H9 (cell line): ENCODE results near the gene MT3. TPM values are rescaled to one million over a fixed set of nuclear protein-coding genes. Genes with fewer than 3 reads are reported as not detected.

Experiments used
- DNase-seq: peaks from one replicate; pipeline ENCODE4 v3.0.0-alpha.2; 2017
- H2AFZ ChIP-seq: one replicate; pipeline ENCODE4 v1.6.1; 2013; ENCODE audit warnings: mild to moderate bottlenecking, low read length, control low read depth, moderate library complexity
- H2AK5ac ChIP-seq: 2 replicates; pipeline ENCODE4 v1.6.1; 2013; ENCODE audit warnings: low read length, control low read depth, mixed read lengths; ENCODE audit not compliant: insufficient read length
- H2BK120ac ChIP-seq: one replicate; pipeline ENCODE4 v1.6.1; 2013; ENCODE audit warnings: low read depth, mild to moderate bottlenecking, low read length, control low read depth, inconsistent platforms; ENCODE audit not compliant: poor library complexity, severe bottlenecking
- H2BK12ac ChIP-seq: 2 replicates; pipeline ENCODE4 v1.6.1; 2013; ENCODE audit warnings: low read length, control low read depth, mixed read lengths, low read depth; ENCODE audit not compliant: insufficient read length
- H2BK15ac ChIP-seq: 2 replicates; pipeline ENCODE4 v1.6.1; 2013; ENCODE audit warnings: low read depth, low read length, control low read depth
- H2BK20ac ChIP-seq: one replicate; pipeline ENCODE4 v1.6.1; 2013; ENCODE audit warnings: low read depth, mild to moderate bottlenecking, low read length, control low read depth, inconsistent platforms; ENCODE audit not compliant: poor library complexity, severe bottlenecking
- H2BK5ac ChIP-seq: 2 replicates; pipeline ENCODE4 v1.6.1; 2013; ENCODE audit warnings: low read length, control low read depth, mixed read lengths; ENCODE audit not compliant: insufficient read length
- H3K14ac ChIP-seq: 2 replicates; pipeline ENCODE4 v1.6.1; 2013; ENCODE audit warnings: low read length, control low read depth; ENCODE audit not compliant: insufficient read depth
- H3K18ac ChIP-seq: 2 replicates; pipeline ENCODE4 v1.6.1; 2013; ENCODE audit warnings: low read depth, mild to moderate bottlenecking, mixed read lengths, low read length, control low read depth; ENCODE audit not compliant: insufficient read length
- H3K23ac ChIP-seq: 2 replicates; pipeline ENCODE4 v1.6.1; 2013; ENCODE audit warnings: low read length, control low read depth, mixed read lengths, low read depth; ENCODE audit not compliant: insufficient read length
- H3K23me2 ChIP-seq: 2 replicates; pipeline ENCODE4 v1.6.1; 2013; ENCODE audit warnings: low read depth, mild to moderate bottlenecking, mixed read lengths, low read length, control low read depth; ENCODE audit not compliant: insufficient read length, poor library complexity, severe bottlenecking
- H3K27ac ChIP-seq: 2 replicates; pipeline ENCODE4 v1.5.1; 2013; ENCODE audit warnings: low read length, control low read depth, mixed read lengths, low read depth; ENCODE audit not compliant: insufficient read length
- H3K27me3 ChIP-seq: 2 replicates; pipeline ENCODE4 v1.6.1; 2013; ENCODE audit warnings: low read length, control low read depth, inconsistent platforms; ENCODE audit not compliant: insufficient read depth
- H3K4ac ChIP-seq: 2 replicates; pipeline ENCODE4 v1.6.1; 2013; ENCODE audit warnings: low read depth, mild to moderate bottlenecking, control low read depth, inconsistent platforms, low read length, moderate library complexity
- H3K4me1 ChIP-seq: 2 replicates; pipeline ENCODE4 v1.6.1; 2013; ENCODE audit warnings: low read length, control low read depth, inconsistent platforms; ENCODE audit not compliant: insufficient read depth
- H3K4me2 ChIP-seq: 2 replicates; pipeline ENCODE4 v1.6.1; 2013; ENCODE audit warnings: low read length, control low read depth, mixed read lengths; ENCODE audit not compliant: insufficient read length, insufficient read depth
- H3K56ac ChIP-seq: 2 replicates; pipeline ENCODE4 v1.6.1; 2013; ENCODE audit warnings: low read depth, mild to moderate bottlenecking, mixed read lengths, low read length, control low read depth; ENCODE audit not compliant: insufficient read length
- H3K79me1 ChIP-seq: 2 replicates; pipeline ENCODE4 v1.6.1; 2013; ENCODE audit warnings: low read depth, mild to moderate bottlenecking, moderate library complexity, low read length, control low read depth, inconsistent platforms; ENCODE audit not compliant: insufficient read depth, poor library complexity, severe bottlenecking
- H3K79me2 ChIP-seq: 2 replicates; pipeline ENCODE4 v1.6.1; 2013; ENCODE audit warnings: low read length, control low read depth, inconsistent platforms; ENCODE audit not compliant: insufficient read depth
- H3K9ac ChIP-seq: 2 replicates; pipeline ENCODE4 v1.6.1; 2013; ENCODE audit warnings: low read length, control low read depth, mixed read lengths; ENCODE audit not compliant: insufficient read length; ENCODE audit errors: extremely low read depth
- H3K9me3 ChIP-seq: one replicate; pipeline ENCODE4 v1.6.1; 2013; ENCODE audit warnings: low read depth, low read length, inconsistent platforms; ENCODE audit not compliant: control insufficient read depth
- H3T11ph ChIP-seq: one replicate; pipeline ENCODE4 v1.6.1; 2013; ENCODE audit warnings: mild to moderate bottlenecking, low read length, control low read depth, inconsistent platforms
- H4K20me1 ChIP-seq: one replicate; pipeline ENCODE4 v1.6.1; 2013; ENCODE audit not compliant: control insufficient read depth, insufficient read length, insufficient read depth
- H4K5ac ChIP-seq: 2 replicates; pipeline ENCODE4 v1.6.1; 2013; ENCODE audit warnings: low read depth, mild to moderate bottlenecking, mixed read lengths, low read length, control low read depth; ENCODE audit not compliant: insufficient read length
- H4K8ac ChIP-seq: replicated peaks from 2 replicates; pipeline ENCODE4 v1.6.1; 2013; ENCODE audit warnings: low read length, control low read depth, mixed read lengths, low read depth; ENCODE audit not compliant: insufficient read length
- H4K91ac ChIP-seq: 2 replicates; pipeline ENCODE4 v1.6.1; 2013; ENCODE audit warnings: low read depth, mild to moderate bottlenecking, moderate library complexity, mixed read lengths, low read length, control low read depth; ENCODE audit not compliant: insufficient read length
- H3K27ac Mint-ChIP-seq, 3 experiments: 2 replicates in 2 of 3; 3 replicates in 1 of 3; pipeline ENCODE4 v1.8.0; 2020 to 2021; ENCODE audit warnings: mixed read lengths in 3 of 3, mild to moderate bottlenecking in 1 of 3, moderate library complexity in 1 of 3
- H3K27me3 Mint-ChIP-seq: 2 replicates; pipeline ENCODE4 v1.8.0; 2021; ENCODE audit warnings: low read depth, mild to moderate bottlenecking, moderate library complexity, mixed read lengths
- H3K36me3 Mint-ChIP-seq, 3 experiments: 2 replicates in 2 of 3; 3 replicates in 1 of 3; pipeline ENCODE4 v1.8.0; 2020 to 2021; ENCODE audit warnings: low read depth in 3 of 3, mixed read lengths in 3 of 3; ENCODE audit not compliant: insufficient read depth in 1 of 3
- H3K4me1 Mint-ChIP-seq, 2 experiments: 2 replicates each; pipeline ENCODE4 v1.8.0; 2020; ENCODE audit warnings: mixed read lengths in 2 of 2
- H3K4me3 Mint-ChIP-seq, 2 experiments: 2 replicates in 1 of 2; 3 replicates in 1 of 2; pipeline ENCODE4 v1.8.0; 2020 to 2021; ENCODE audit warnings: mild to moderate bottlenecking in 2 of 2, mixed read lengths in 2 of 2, moderate library complexity in 1 of 2
- H3K9me3 Mint-ChIP-seq, 2 experiments: 2 replicates in 1 of 2; 3 replicates in 1 of 2; pipeline ENCODE4 v1.8.0; 2020; ENCODE audit warnings: mild to moderate bottlenecking in 2 of 2, mixed read lengths in 2 of 2, moderate library complexity in 1 of 2
- CTCF ChIP-seq: fragments of 200-600 bp; sonication (generic); conservative IDR thresholded peaks from 3 replicates; pipeline ENCODE4 v1.8.0; 2021; ENCODE audit warnings: antibody characterized with exemption, mild to moderate bottlenecking
- WGBS: extraction: QIAGEN DNeasy Blood & Tissue Kit; methylation state at CpG from one replicate; pipeline ENCODE4 v1.1.7; 2013; ENCODE audit warnings: missing lambda C conversion rate, low lambda C conversion rate, mixed read lengths; ENCODE audit not compliant: insufficient read length; ENCODE audit errors: extremely low coverage; 5-methylcytosine and 5-hydroxymethylcytosine counted together
- long read RNA-seq: library from polyadenylated mRNA; unstranded; transcript quantifications from one replicate; pipeline ENCODE4 v2.0.0, GENCODE V29; 2020
- total RNA-seq: library from RNA; stranded (reverse); gene quantifications from 2 replicates; pipeline ENCODE4 v1.2.1, GENCODE V29; 2021

The MT3 gene
- 0.61 TPM in 1 of 2 replicates, not detected in the other for total RNA-seq
- long read RNA-seq: 0 reads

GRCh38 chr16:56589141-56590039 lies at the start of gene MT3:
TSS of gene MT3 (plus strand) at chr16:56589528. CDS start at chr16:56589591, 63 bp downstream.
- peaks cover 25% of the 10 kb centered on the region; the same call in 1 of the 2 replicates for H3K27me3 ChIP-seq
- TF ChIP-seq CTCF: peak; percentile 31; the same call in 2 of the 3 replicates

More at GRCh38 chr16:56589141-56590039, at the start of gene MT3:
- H3K36me3 Mint-ChIP-seq: no peaks in the 10 kb centered on the region
- Histone ChIP-seq H3K23ac (no peak within 1 kb of the TSS), H3T11ph (no peak within 1 kb of the TSS), H3K4me2 (peak within 1 kb of the TSS; percentile 73), H2BK15ac (no peak within 1 kb of the TSS), H3K18ac (no peak within 1 kb of the TSS), H2BK20ac (no peak within 1 kb of the TSS), H2BK12ac (no peak within 1 kb of the TSS), H3K9me3 (no peaks in the 10 kb centered on the region), H2AK5ac (no peak within 1 kb of the TSS), H3K23me2 (peaks cover 8% of the 10 kb centered on the region), H3K4me1 (no peaks in the 10 kb centered on the region), H3K4ac (no peak within 1 kb of the TSS), H2BK5ac (no peak within 1 kb of the TSS), H4K20me1 (peaks cover 3% of the 10 kb centered on the region), H3K56ac (no peak within 1 kb of the TSS), H3K79me2 (no peaks in the 10 kb centered on the region), H2AFZ (no peak within 1 kb of the TSS), H3K9ac (no peak within 1 kb of the TSS), H2BK120ac (no peak within 1 kb of the TSS), H3K14ac (no peak within 1 kb of the TSS), H3K27ac (no peak within 1 kb of the TSS), H3K79me1 (no peaks in the 10 kb centered on the region), H4K91ac (no peak within 1 kb of the TSS), H4K8ac (no peak within 1 kb of the TSS), H4K5ac (no peak within 1 kb of the TSS)
- peaks cover 97% of the 10 kb centered on the region for H3K27me3 Mint-ChIP-seq
- peak; percentile 74 for DNase-seq
- no CpG with 5 or more reads among the region's 87 CpGs for WGBS
- peaks cover 6 to 13% of the 10 kb centered on the region in 2 experiments for H3K4me1 Mint-ChIP-seq
- H3K4me3 Mint-ChIP-seq: peak within 1 kb of the TSS; percentile 67 to 82
- no peaks in the 10 kb centered on the region; a peak in 2 of 5 replicates for H3K9me3 Mint-ChIP-seq
- no peak within 1 kb of the TSS for H3K27ac Mint-ChIP-seq
